SU-DHL-6 (cell line): Measurements from ENCODE around the gene BRIP1.
"Not testable (repeated sequence)": the region's sequence is repeated elsewhere in the genome, so short reads cannot be mapped to it uniquely, and the experiment has no call there.

Experiments
- H2AFZ ChIP-seq: fragments of 200-600 bp; sonication (generic); 2 replicates; pipeline ENCODE4 v1.6.1; 2014; ENCODE audit warnings: low read depth, mild to moderate bottlenecking, moderate library complexity, mixed read lengths, antibody characterized with exemption, low read length; ENCODE audit not compliant: severe bottlenecking
- H3F3A ChIP-seq: fragments of 200-600 bp; shearing (Covaris generic); 2 replicates; pipeline ENCODE4 v1.6.0; 2016; ENCODE audit warnings: antibody characterized with exemption, mild to moderate bottlenecking; ENCODE audit not compliant: insufficient read depth
- H3K27ac ChIP-seq: fragments of 200-600 bp; sonication (generic); 2 replicates; pipeline ENCODE4 v1.5.1; 2016; ENCODE audit warnings: low read depth, mild to moderate bottlenecking, low read length, moderate library complexity, mixed read lengths
- H3K27me3 ChIP-seq: fragments of 200-600 bp; sonication (generic), shearing (Covaris generic); 2 replicates; pipeline ENCODE4 v1.6.0; 2014; ENCODE audit warnings: mild to moderate bottlenecking, low read length
- H3K36me3 ChIP-seq: fragments of 200-600 bp; sonication (generic); 2 replicates; pipeline ENCODE4 v1.6.1; 2014; ENCODE audit warnings: mild to moderate bottlenecking, low read length, mixed read lengths
- H3K4me2 ChIP-seq: fragments of 300-600, 200-600 bp; shearing (Covaris generic), sonication (generic); 2 replicates; pipeline ENCODE4 v1.6.0; 2014; ENCODE audit warnings: low read length, low read depth, mild to moderate bottlenecking; ENCODE audit not compliant: poor library complexity, severe bottlenecking
- H3K4me3 ChIP-seq: fragments of 200-600 bp; sonication (generic); 2 replicates; pipeline ENCODE4 v1.5.1; 2014; ENCODE audit warnings: antibody characterized with exemption, low read length, mild to moderate bottlenecking, mixed read lengths; ENCODE audit not compliant: insufficient read depth, poor library complexity, severe bottlenecking
- H3K79me2 ChIP-seq: fragments of 200-600 bp; sonication (generic); 2 replicates; pipeline ENCODE4 v1.6.1; 2014; ENCODE audit warnings: mild to moderate bottlenecking, low read length, moderate library complexity; ENCODE audit not compliant: insufficient read depth
- H3K9ac ChIP-seq: fragments of 200-600 bp; sonication (generic); 2 replicates; pipeline ENCODE4 v1.7.0; 2014; ENCODE audit warnings: mild to moderate bottlenecking, low read length
- H3K9me2 ChIP-seq: fragments of 200-600 bp; sonication (generic); replicated peaks from 2 replicates; pipeline ENCODE4 v1.6.1; 2014; ENCODE audit warnings: low read length; ENCODE audit not compliant: insufficient read depth
- H3K9me3 ChIP-seq: fragments of 200-600 bp; sonication (generic); 2 replicates; pipeline ENCODE4 v1.6.1; 2014; ENCODE audit warnings: low read length, mixed read lengths; ENCODE audit not compliant: insufficient read depth
- H4K20me1 ChIP-seq: fragments of 200-600 bp; sonication (generic); 2 replicates; pipeline ENCODE4 v1.6.1; 2014; ENCODE audit warnings: low read depth, mild to moderate bottlenecking, antibody characterized with exemption, low read length, moderate library complexity, mixed read lengths
- EZH2phosphoT487 ChIP-seq: fragments of 200-600 bp; sonication (generic), shearing (Covaris generic); conservative IDR thresholded peaks from 2 replicates; pipeline ENCODE4 v1.6.1; 2018; ENCODE audit warnings: mild to moderate bottlenecking, antibody characterized with exemption, low read length, moderate library complexity, mixed read lengths
- TF ChIP-seq, protein P1 (sequence below): fragments of 200-600 bp; sonication (generic); IDR thresholded peaks from one replicate; pipeline ENCODE4 v1.5.1; 2017; ENCODE audit warnings: antibody characterized with exemption, mild to moderate bottlenecking, low read length, moderate library complexity; ENCODE audit not compliant: insufficient read depth, poor library complexity, severe bottlenecking

Gene BRIP1

DNA sequence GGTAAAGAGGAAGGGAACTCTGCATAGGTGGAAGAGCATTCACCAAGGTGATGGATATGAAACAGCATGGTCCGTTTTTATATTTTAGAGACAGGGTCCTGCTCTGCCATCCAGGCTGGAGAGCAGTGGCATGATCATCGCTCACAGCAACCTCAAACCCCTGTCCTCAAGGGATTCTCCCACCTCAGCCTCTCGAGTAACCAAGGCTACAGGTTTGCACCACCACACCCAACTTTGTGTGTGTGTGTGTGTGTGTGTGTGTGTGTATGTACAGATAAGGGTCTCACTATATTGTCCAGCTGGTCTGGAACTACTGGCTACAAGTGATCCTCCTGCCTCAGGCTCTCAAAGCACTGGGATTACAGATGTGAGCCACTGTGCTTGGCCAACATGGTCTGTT lies 194.8 kb downstream of the BRIP1 start:
- no peaks in the 10 kb centered on the region for H3K9me2 ChIP-seq
- no peaks in the 10 kb centered on the region for H3K9me3 ChIP-seq
- no peaks in the 10 kb centered on the region for H3K36me3 ChIP-seq
- no peak overlapping the region for H3K4me3 ChIP-seq
- no peaks in the 10 kb centered on the region for H3F3A ChIP-seq
- H3K27ac ChIP-seq, result no peak overlapping the region
- no peak for TF ChIP-seq EZH2phosphoT487
- TF ChIP-seq, protein P1, sequence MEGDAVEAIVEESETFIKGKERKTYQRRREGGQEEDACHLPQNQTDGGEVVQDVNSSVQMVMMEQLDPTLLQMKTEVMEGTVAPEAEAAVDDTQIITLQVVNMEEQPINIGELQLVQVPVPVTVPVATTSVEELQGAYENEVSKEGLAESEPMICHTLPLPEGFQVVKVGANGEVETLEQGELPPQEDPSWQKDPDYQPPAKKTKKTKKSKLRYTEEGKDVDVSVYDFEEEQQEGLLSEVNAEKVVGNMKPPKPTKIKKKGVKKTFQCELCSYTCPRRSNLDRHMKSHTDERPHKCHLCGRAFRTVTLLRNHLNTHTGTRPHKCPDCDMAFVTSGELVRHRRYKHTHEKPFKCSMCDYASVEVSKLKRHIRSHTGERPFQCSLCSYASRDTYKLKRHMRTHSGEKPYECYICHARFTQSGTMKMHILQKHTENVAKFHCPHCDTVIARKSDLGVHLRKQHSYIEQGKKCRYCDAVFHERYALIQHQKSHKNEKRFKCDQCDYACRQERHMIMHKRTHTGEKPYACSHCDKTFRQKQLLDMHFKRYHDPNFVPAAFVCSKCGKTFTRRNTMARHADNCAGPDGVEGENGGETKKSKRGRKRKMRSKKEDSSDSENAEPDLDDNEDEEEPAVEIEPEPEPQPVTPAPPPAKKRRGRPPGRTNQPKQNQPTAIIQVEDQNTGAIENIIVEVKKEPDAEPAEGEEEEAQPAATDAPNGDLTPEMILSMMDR, result no peak
- no peaks in the 10 kb centered on the region for H4K20me1 ChIP-seq
- no peak overlapping the region for H2AFZ ChIP-seq
- no peaks in the 10 kb centered on the region for H3K79me2 ChIP-seq
- H3K9ac ChIP-seq, result no peak overlapping the region
- H3K27me3 ChIP-seq, result no peaks in the 10 kb centered on the region
- H3K4me2 ChIP-seq, result no peak overlapping the region

DNA sequence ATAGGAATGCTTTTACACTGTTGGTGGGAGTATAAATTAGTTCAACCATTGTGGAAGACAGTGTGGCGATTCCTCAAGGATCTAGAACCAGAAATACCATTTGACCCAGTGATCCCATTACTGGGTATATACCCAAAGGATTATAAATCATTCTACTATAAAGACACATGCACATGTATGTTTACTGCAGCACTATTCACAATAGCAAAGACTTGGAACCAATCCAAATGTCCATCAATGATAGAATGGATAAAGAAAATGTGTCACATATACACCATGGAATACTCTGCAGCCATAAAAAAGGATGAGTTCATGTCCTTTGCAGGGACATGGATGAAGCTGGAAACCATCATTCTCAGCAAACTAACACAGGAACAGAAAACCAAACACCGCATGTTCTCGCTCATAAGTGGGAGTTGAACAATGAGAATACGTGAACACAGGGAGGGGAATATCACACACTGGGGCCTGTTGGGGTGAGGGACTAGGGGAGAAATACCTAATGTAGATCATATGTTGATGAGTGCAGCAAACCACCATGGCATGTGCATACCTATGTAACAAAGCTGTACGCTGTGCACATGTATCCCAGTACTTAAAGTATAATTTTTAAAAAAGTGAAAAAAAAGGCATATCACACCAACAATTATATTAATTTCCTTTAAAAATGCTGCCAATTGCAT lies 196.8 kb downstream of the BRIP1 start:
- H3K9ac ChIP-seq, H3K9me3 ChIP-seq, H3K79me2 ChIP-seq: not testable (repeated sequence)

DNA sequence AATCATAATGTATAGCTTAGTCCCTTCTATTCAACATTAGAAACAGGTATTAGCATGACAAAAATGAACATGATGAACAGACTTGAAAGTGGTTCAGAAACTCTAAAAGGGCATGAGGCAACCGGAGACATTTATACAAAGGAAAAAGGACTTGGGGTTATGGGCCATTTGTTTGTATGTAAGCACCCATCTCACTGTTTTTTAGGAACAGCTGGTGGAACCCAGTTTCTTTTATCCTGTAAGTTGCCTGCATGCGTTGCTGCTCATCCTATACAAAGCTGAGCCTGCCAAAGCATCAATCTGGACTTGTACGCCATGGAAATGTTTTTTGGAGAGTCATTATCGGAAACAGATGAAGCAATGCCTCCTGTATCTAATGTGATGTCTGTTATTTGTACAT lies 200.0 kb downstream of the BRIP1 start:
- no peak for TF ChIP-seq EZH2phosphoT487
- TF ChIP-seq, protein P1, result no peak
- H3K27ac ChIP-seq, result no peak overlapping the region
- no peaks in the 10 kb centered on the region for H3F3A ChIP-seq
- no peaks in the 10 kb centered on the region for H3K79me2 ChIP-seq
- no peaks in the 10 kb centered on the region for H3K9me2 ChIP-seq
- no peak overlapping the region for H3K4me2 ChIP-seq
- no peak overlapping the region for H2AFZ ChIP-seq
- H3K4me3 ChIP-seq, result no peak overlapping the region
- no peak overlapping the region for H3K9ac ChIP-seq
- no peaks in the 10 kb centered on the region for H3K27me3 ChIP-seq
- no peaks in the 10 kb centered on the region for H4K20me1 ChIP-seq
- no peaks in the 10 kb centered on the region for H3K36me3 ChIP-seq
- no peaks in the 10 kb centered on the region for H3K9me3 ChIP-seq

More for the DNA sequence above, 196.8 kb downstream of the BRIP1 start:
- H3K36me3 ChIP-seq, H3K4me3 ChIP-seq, H3F3A ChIP-seq, H3K27me3 ChIP-seq, H3K9me2 ChIP-seq, H3K4me2 ChIP-seq, H3K27ac ChIP-seq, H4K20me1 ChIP-seq, H2AFZ ChIP-seq: not testable (repeated sequence)

DNA sequence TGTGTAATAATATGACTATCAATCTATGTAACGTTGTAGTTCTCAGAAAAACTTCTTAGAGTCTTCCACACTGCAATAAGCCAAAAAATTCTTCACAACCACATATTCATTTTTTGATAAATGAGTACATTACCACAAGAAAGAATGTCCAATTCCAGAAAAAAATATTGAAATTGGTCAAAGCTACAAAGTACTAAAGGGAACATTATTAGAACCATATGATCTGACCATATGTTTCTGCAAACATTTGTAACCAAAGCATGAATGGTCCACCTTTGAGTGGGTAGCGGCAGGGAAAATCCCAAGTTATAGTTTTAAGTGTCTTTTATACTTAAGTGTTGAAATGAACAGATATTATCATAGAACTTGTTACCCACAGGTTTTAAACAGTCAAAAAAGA lies 200.6 kb downstream of the BRIP1 start:
- Histone ChIP-seq H3K4me2 (no peak overlapping the region), H3K36me3 (no peaks in the 10 kb centered on the region), H4K20me1 (no peaks in the 10 kb centered on the region), H3K79me2 (no peaks in the 10 kb centered on the region), H2AFZ (no peak overlapping the region), H3K27me3 (no peaks in the 10 kb centered on the region), H3K27ac (no peak overlapping the region), H3F3A (no peaks in the 10 kb centered on the region), H3K9ac (no peak overlapping the region), H3K9me3 (no peaks in the 10 kb centered on the region), H3K9me2 (no peaks in the 10 kb centered on the region), H3K4me3 (no peak overlapping the region)
- TF ChIP-seq EZH2phosphoT487, result no peak
- TF ChIP-seq, protein P1, result no peak
